H1 (cell line): Measurements from ENCODE around the gene ADH1C. TPM values are rescaled to one million over a fixed set of nuclear protein-coding genes. Genes with fewer than 3 reads are reported as not detected.

Experiments
- CTCF ChIA-PET: fragments of 300-600 bp; sonication (Branson Sonifier 250); formaldehyde crosslinking; loops from one replicate; lab custom pipeline; 2021; ENCODE audit not compliant: partially characterized antibody; lab: Charles Lee
- POLR2A ChIA-PET: fragments of 300-600 bp; sonication (Branson Sonifier 250); formaldehyde crosslinking; loops from one replicate; lab custom pipeline; 2021; ENCODE audit warnings: inconsistent platforms; ENCODE audit not compliant: partially characterized antibody; lab: Charles Lee
- DNase-seq, 2 experiments: peaks; one replicate each; pipeline versions ENCODE4 v3.0.0 to v3.0.0-alpha.2; 2010 to 2022; ENCODE audit warnings: low spot score in 2 of 2, low read depth in 1 of 2, mixed read lengths in 1 of 2
- FAIRE-seq: peaks from 2 replicates; lab custom pipeline; 2011; peaks lifted over from hg19 to GRCh38; lab: Jason Lieb, UNC
- H2AFZ ChIP-seq: 2 replicates; pipeline ENCODE4 v1.8.1; 2012; ENCODE audit warnings: low read length, inconsistent platforms
- H2AK5ac ChIP-seq: 2 replicates; pipeline ENCODE4 v1.6.1; 2013; ENCODE audit warnings: low read depth, low read length
- H2BK120ac ChIP-seq: replicated peaks from 2 replicates; pipeline ENCODE3; 2013; ENCODE audit warnings: low read depth, low read length, inconsistent platforms
- H2BK12ac ChIP-seq: 2 replicates; pipeline ENCODE4 v1.6.1; 2013; ENCODE audit warnings: low read depth, low read length
- H2BK15ac ChIP-seq: 2 replicates; pipeline ENCODE4 v1.6.1; 2013; ENCODE audit warnings: low read length
- H2BK20ac ChIP-seq: 2 replicates; pipeline ENCODE4 v1.6.1; 2013; ENCODE audit warnings: low read length
- H2BK5ac ChIP-seq: 2 replicates; pipeline ENCODE4 v1.6.1; 2013; ENCODE audit warnings: low read depth, low read length
- H3K14ac ChIP-seq: 2 replicates; pipeline ENCODE4 v1.6.1; 2013; ENCODE audit warnings: inconsistent platforms; ENCODE audit not compliant: insufficient read length
- H3K18ac ChIP-seq: 2 replicates; pipeline ENCODE4 v1.6.1; 2013; ENCODE audit warnings: low read length; ENCODE audit errors: extremely low read depth
- H3K23ac ChIP-seq: 2 replicates; pipeline ENCODE4 v1.6.1; 2013; ENCODE audit warnings: inconsistent platforms; ENCODE audit not compliant: insufficient read length
- H3K23me2 ChIP-seq: 2 replicates; pipeline ENCODE4 v1.6.1; 2013; ENCODE audit warnings: low read depth, low read length
- H3K27ac ChIP-seq: 2 replicates; pipeline ENCODE4 v1.6.1; 2011; ENCODE audit warnings: low read depth, low read length, inconsistent platforms
- H3K27me3 ChIP-seq, 4 experiments: replicated peaks in 1 of 4; 1 replicate in 1 of 4; 2 replicates in 3 of 4; pipeline versions ENCODE4 v1.6.1 to v1.8.1; 2011 to 2013; ENCODE audit warnings: low read length in 3 of 4, mild to moderate bottlenecking in 3 of 4, inconsistent platforms in 2 of 4, mixed read lengths in 2 of 4, moderate library complexity in 1 of 4; ENCODE audit not compliant: control insufficient read depth in 3 of 4, insufficient read depth in 3 of 4; ENCODE audit errors: extremely low read depth in 1 of 4
- H3K36me3 ChIP-seq, 4 experiments: 2 replicates each; pipeline versions ENCODE4 v1.6.1 to v1.8.1; 2011 to 2013; ENCODE audit warnings: mild to moderate bottlenecking in 4 of 4, low read length in 3 of 4, moderate library complexity in 2 of 4, control low read depth in 1 of 4, inconsistent platforms in 1 of 4; ENCODE audit not compliant: insufficient read depth in 4 of 4, control insufficient read depth in 2 of 4
- H3K4ac ChIP-seq: replicated peaks from 2 replicates; pipeline ENCODE3; 2013; ENCODE audit warnings: low read length, low read depth, mixed read lengths, inconsistent platforms; ENCODE audit not compliant: insufficient read length
- H3K4me1 ChIP-seq, 4 experiments: replicated peaks in 1 of 4; 1 replicate in 1 of 4; 2 replicates in 3 of 4; pipeline versions ENCODE4 v1.6.1 to v1.8.1; 2011 to 2013; ENCODE audit warnings: low read length in 3 of 4, inconsistent platforms in 2 of 4, mixed read lengths in 1 of 4; ENCODE audit not compliant: insufficient read depth in 4 of 4, control insufficient read depth in 3 of 4
- H3K4me2 ChIP-seq, 2 experiments: 2 replicates each; pipeline versions ENCODE4 v1.6.1 to v1.8.1; 2011 to 2013; ENCODE audit warnings: low read depth in 2 of 2, low read length in 2 of 2, control low read depth in 1 of 2, inconsistent platforms in 1 of 2, mild to moderate bottlenecking in 1 of 2; ENCODE audit not compliant: insufficient read depth in 1 of 2
- H3K4me3 ChIP-seq, 4 experiments: fragments of 200-600, 300-600 bp in 1 of 4; sonication (generic), shearing (Covaris generic), sonication (Bioruptor Twin) in 1 of 4; 2 replicates each; pipeline versions ENCODE4 v1.5.1 to v1.8.1; 2011 to 2016; ENCODE audit warnings: low read length in 4 of 4, low read depth in 3 of 4, control low read depth in 2 of 4, inconsistent platforms in 2 of 4, mild to moderate bottlenecking in 2 of 4, mixed read lengths in 1 of 4, moderate library complexity in 1 of 4; ENCODE audit not compliant: insufficient read depth in 2 of 4; ENCODE audit errors: extremely low read depth in 1 of 4
- H3K56ac ChIP-seq: replicated peaks from 2 replicates; pipeline ENCODE3; 2013; ENCODE audit warnings: low read depth, mild to moderate bottlenecking, mixed read lengths, low read length, inconsistent platforms; ENCODE audit not compliant: insufficient read length
- H3K79me1 ChIP-seq: 2 replicates; pipeline ENCODE4 v1.6.1; 2013; ENCODE audit warnings: low read depth, low read length, control low read depth
- H3K79me2 ChIP-seq, 2 experiments: 2 replicates each; pipeline versions ENCODE4 v1.6.1 to v1.8.1; 2012 to 2013; ENCODE audit warnings: low read length in 2 of 2, mild to moderate bottlenecking in 2 of 2, inconsistent platforms in 1 of 2; ENCODE audit not compliant: insufficient read depth in 2 of 2, control insufficient read depth in 1 of 2
- H3K9ac ChIP-seq, 4 experiments: replicated peaks in 1 of 4; 1 replicate in 1 of 4; 2 replicates in 3 of 4; pipeline versions ENCODE4 v1.6.1 to v1.8.1; 2011 to 2013; ENCODE audit warnings: low read depth in 3 of 4, low read length in 3 of 4, control low read depth in 2 of 4, mild to moderate bottlenecking in 2 of 4, moderate library complexity in 2 of 4, inconsistent platforms in 1 of 4; ENCODE audit errors: extremely low read depth in 1 of 4
- H3K9me3 ChIP-seq, 2 experiments: 2 replicates each; pipeline versions ENCODE4 v1.6.1 to v1.8.1; 2012 to 2013; ENCODE audit warnings: mild to moderate bottlenecking in 2 of 2, moderate library complexity in 2 of 2, control low read depth in 1 of 2, inconsistent platforms in 1 of 2, low read depth in 1 of 2, low read length in 1 of 2, mixed read lengths in 1 of 2; ENCODE audit not compliant: insufficient read depth in 2 of 2
- H4K20me1 ChIP-seq, 2 experiments: replicated peaks in 1 of 2; 2 replicates each; pipeline versions ENCODE3 to v1.8.1; 2011 to 2013; ENCODE audit warnings: inconsistent platforms in 2 of 2, low read length in 2 of 2, mild to moderate bottlenecking in 1 of 2; ENCODE audit not compliant: insufficient read depth in 2 of 2, control insufficient read depth in 1 of 2
- H4K5ac ChIP-seq: 2 replicates; pipeline ENCODE4 v1.6.1; 2013; ENCODE audit warnings: low read length, low read depth, mixed read lengths, inconsistent platforms; ENCODE audit not compliant: insufficient read length
- H4K8ac ChIP-seq: 2 replicates; pipeline ENCODE4 v1.8.0; 2013; ENCODE audit warnings: mild to moderate bottlenecking, moderate library complexity, low read length, inconsistent platforms; ENCODE audit not compliant: insufficient read depth; ENCODE audit errors: extremely low read depth
- H4K91ac ChIP-seq: replicated peaks from 2 replicates; pipeline ENCODE3; 2013; ENCODE audit warnings: low read length, mixed read lengths, inconsistent platforms; ENCODE audit not compliant: insufficient read length
- BACH1 ChIP-seq: IDR thresholded peaks from 2 replicates; pipeline ENCODE4 v1.6.1; 2012; ENCODE audit warnings: low read length, improper control_type of control experiment
- CBX5 ChIP-seq: fragments of 300-800, 300-1000 bp; sonication (generic); IDR thresholded peaks from 2 replicates; pipeline ENCODE4 v1.7.1; 2016; ENCODE audit warnings: antibody characterized with exemption, low read length, low read depth
- HDAC2 ChIP-seq, 2 experiments: fragments of 300-600 bp in 1 of 2; sonication (generic) in 1 of 2; IDR thresholded peaks; 2 replicates each; pipeline ENCODE4 v1.6.1; 2011 to 2012; ENCODE audit warnings: low read depth in 2 of 2, low read length in 2 of 2, mild to moderate bottlenecking in 2 of 2, moderate library complexity in 2 of 2, borderline replicate concordance in 1 of 2, inconsistent platforms in 1 of 2
- HDAC6 ChIP-seq: IDR thresholded peaks from one replicate; pipeline ENCODE4 v1.7.1; 2012; ENCODE audit warnings: low read depth, mild to moderate bottlenecking, inconsistent platforms, low read length, moderate library complexity
- POLR2AphosphoS5 ChIP-seq: IDR thresholded peaks from 2 replicates; pipeline ENCODE4 v1.6.1; 2011; ENCODE audit warnings: low read depth, low read length
- POU5F1 ChIP-seq: IDR thresholded peaks from 2 replicates; pipeline ENCODE4 v1.6.1; 2011; ENCODE audit warnings: low read depth, mild to moderate bottlenecking, low read length, moderate library complexity
- SUZ12 ChIP-seq: fragments of 200-600 bp; sonication (generic); IDR thresholded peaks from 2 replicates; pipeline ENCODE4 v1.6.1; 2012; ENCODE audit warnings: mild to moderate bottlenecking, inconsistent platforms, low read length, moderate library complexity, mixed read lengths
- TCF12 ChIP-seq: IDR thresholded peaks from 2 replicates; pipeline ENCODE4 v1.6.1; 2011; ENCODE audit warnings: low read depth, mild to moderate bottlenecking, low read length
- WGBS, 2 experiments: shearing (Covaris generic) in 1 of 2; methylation state at CpG; one replicate each; pipeline versions ENCODE4 v1.1.6 to v1.1.7; 2013 to 2015; ENCODE audit warnings: low lambda C conversion rate in 2 of 2, mixed read lengths in 2 of 2, inconsistent platforms in 1 of 2, low coverage in 1 of 2, missing lambda C conversion rate in 1 of 2; ENCODE audit not compliant: insufficient replicate concordance in 2 of 2, insufficient coverage in 1 of 2, insufficient read length in 1 of 2; ENCODE audit errors: extremely low coverage in 1 of 2, missing lambda C conversion rate in 1 of 2; 5-methylcytosine and 5-hydroxymethylcytosine counted together
- polyA plus RNA-seq, 7 experiments: library from polyadenylated mRNA; depleted of rRNA in 3 of 7; stranded (reverse) in 5 of 7; unstranded in 2 of 7; fragments of >200 nt in 5 of 7; fragments of 200-250 nt in 2 of 7; gene quantifications; 1 replicate in 5 of 7; 2 replicates in 1 of 7; 4 replicates in 1 of 7; pipeline versions ENCODE4 v1.2.1 to v1.2.3, GENCODE V29; 2011 to 2013; ENCODE audit warnings: missing spikeins in 2 of 7, mixed read lengths in 2 of 7
- total RNA-seq: library from RNA; stranded (reverse); fragmentation: NEBNext Ultra II Directional; extraction: Animal tissue kit (Norgen Biotek cat#: 25700); gene quantifications from 2 replicates; pipeline ENCODE4 v1.2.1, GENCODE V29; 2021

Gene ADH1C
- total and polyA plus RNA-seq, 2 of the 8 experiments (the other 6 are each of a cell fraction or from before 2014, with no cell fraction given) = not detected

DNA sequence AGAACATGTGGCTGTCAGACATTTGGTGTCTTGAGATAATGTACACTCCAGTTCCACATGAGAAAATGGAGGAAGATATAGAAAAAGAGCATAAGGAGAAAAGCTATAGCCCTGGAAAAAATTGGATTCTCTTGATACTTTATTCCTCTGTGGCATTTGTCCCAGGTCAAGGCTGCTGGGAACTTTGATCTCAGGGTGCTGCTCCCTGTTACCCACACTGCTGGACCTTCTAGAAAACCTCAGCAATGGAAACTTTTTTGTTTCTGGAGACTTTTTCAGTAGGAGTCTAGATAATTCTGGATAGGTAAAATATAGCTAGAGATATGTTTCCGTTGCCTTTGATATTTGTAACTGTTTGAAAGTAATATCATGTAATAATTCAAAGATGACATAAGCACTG, 11.1 kb downstream of the ADH1C start:
- Histone ChIP-seq H3K79me1 (no peaks in the 10 kb centered on the region), H2AK5ac (no peak overlapping the region), H3K27me3 (no peaks in the 10 kb centered on the region), H3K14ac (no peak overlapping the region), H4K8ac (no peak overlapping the region), H2BK120ac (no peak overlapping the region), H3K79me2 (no peaks in the 10 kb centered on the region), H3K4me3 (no peak overlapping the region), H3K36me3 (no peaks in the 10 kb centered on the region), H3K9ac (no peak overlapping the region), H3K27ac (no peak overlapping the region), H3K4me2 (no peak overlapping the region), H3K4ac (no peak overlapping the region), H3K23me2 (no peaks in the 10 kb centered on the region), H3K23ac (no peak overlapping the region), H3K18ac (no peak overlapping the region), H3K4me1 (no peaks in the 10 kb centered on the region), H3K9me3 (no peaks in the 10 kb centered on the region), H2AFZ (no peak overlapping the region), H3K56ac (no peak overlapping the region), H2BK15ac (no peak overlapping the region), H4K20me1 (no peaks in the 10 kb centered on the region), H2BK12ac (no peak overlapping the region), H4K91ac (no peak overlapping the region), H2BK20ac (no peak overlapping the region), H2BK5ac (no peak overlapping the region), H4K5ac (no peak overlapping the region)
- ChIA-PET POLR2A (no interaction called here), CTCF (no interaction called here)
- no peak for DNase-seq
- WGBS, 2 experiments = 88% methylated on average over 1 of the region's 1 CpG; no CpG with 5 or more reads in 1 of the 2 experiments
- no peak for FAIRE-seq
- TF ChIP-seq BACH1 = no peak
- no peak for TF ChIP-seq POU5F1
- TF ChIP-seq SUZ12 = no peak
- TF ChIP-seq CBX5 = no peak
- no peak for TF ChIP-seq HDAC2 (IDR thresholded peaks at IDR 0.05; ENCODE audit: borderline replicate concordance in 1 of 2, low read depth in 2 of 2, low read length in 2 of 2)
- TF ChIP-seq TCF12 = no peak
- TF ChIP-seq POLR2AphosphoS5 = no peak
- no peak for TF ChIP-seq HDAC6
